Stimulated activated CD4-positive, alpha-beta T cell treated with anti-CD3 and anti-CD28 coated beads, Interleukin-12 subunit alpha, Interleukin-12 subunit beta, amount 100 ng/mL, for 24 hours (primary cell): Measurements from ENCODE around the gene FAM181B.

Source experiments
- DNase-seq, 2 experiments: peaks; one replicate each; pipeline ENCODE4 v3.0.0-alpha.2; 2020; ENCODE audit warnings: low read depth in 2 of 2

Gene FAM181B

DNA sequence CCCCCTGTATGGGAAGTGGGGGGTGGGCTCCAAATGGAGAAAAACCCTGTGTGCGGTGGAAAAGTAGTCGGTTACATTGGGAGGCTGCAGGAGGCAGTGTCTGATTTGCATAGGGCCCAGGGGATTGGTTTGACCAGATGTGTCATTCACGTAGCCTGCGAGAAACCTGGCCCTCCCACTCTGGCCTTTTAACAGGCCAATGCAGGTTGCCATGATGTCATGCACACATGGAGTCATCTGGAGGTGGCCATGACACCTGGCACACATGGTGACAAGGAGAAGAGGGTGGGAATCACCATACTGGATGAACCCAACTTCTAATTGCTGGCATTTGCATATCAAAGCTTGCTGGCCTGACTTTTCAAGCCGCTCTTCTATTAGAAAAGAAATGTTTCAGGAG, 50.6 kb downstream of the FAM181B start:
- no peak for DNase-seq

DNA sequence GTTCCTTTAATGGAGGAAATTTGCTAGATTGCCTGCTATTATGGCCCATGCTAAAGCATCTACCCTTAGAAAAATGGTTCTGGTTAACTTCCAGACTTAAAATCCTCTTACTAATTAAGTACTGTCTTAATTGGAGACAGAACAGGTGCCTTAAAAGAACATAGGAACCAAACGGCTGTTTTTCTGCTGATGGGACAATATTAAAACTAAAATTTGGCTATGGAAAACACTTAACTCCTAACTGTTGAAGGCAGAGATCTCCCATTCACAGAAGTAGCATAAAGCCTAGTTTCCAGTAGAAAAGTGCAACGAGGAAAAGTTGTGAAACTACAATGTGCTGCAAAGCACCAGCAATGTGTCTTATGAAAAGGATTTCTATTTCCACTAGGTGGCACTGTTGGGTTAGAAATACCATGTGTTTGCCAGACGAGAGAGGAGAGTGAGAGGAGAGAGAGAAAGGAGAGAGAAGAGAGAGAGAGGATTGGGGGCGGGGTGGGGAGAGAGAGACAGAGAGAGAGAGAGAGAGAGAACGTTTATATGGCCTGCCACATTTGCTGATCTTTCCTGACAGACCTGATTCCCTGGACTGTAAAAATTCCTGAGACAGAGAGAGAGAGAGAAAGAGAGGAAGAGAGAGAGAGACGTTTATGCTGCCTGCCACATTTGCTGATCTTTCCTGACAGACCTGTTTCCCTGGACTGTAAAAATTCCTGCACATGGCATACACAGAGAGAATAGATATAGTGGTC, 51.5 kb downstream of the FAM181B start:
- no peak for DNase-seq

DNA sequence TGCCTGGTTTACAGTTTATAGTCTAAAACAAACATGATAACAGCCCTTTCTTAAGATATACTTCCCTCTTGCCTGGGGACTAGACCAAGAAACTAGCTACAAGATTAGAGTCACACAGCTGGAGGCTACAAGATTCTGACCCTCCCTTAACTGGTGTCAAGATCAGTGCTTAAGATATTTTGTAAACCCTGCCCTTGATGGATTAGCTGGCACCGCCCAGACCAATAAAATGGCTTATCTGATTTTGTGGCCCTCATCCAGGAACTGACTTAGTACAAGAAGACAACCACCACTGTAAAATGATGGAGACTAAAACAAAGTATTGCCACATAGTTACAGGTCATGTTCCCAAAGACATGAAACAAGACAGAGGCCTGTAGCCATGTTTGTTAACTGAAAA, 53.4 kb downstream of the FAM181B start:
- DNase-seq = no peak
